ENCODE results near the gene PTPRA. TPM values are rescaled to one million over a fixed set of nuclear protein-coding genes. Genes with fewer than 3 reads are reported as not detected.

PTPRA gene
- total and polyA plus RNA-seq, 2 of the 13 experiments (the other 11 are each of a cell fraction or from before 2014, with no cell fraction given), result 47.2 to 127 TPM

GRCh38 chr20:2946988-2947961, 74.0 kb downstream of the PTPRA start (continued):
- TF ChIP-seq, protein P1, sequence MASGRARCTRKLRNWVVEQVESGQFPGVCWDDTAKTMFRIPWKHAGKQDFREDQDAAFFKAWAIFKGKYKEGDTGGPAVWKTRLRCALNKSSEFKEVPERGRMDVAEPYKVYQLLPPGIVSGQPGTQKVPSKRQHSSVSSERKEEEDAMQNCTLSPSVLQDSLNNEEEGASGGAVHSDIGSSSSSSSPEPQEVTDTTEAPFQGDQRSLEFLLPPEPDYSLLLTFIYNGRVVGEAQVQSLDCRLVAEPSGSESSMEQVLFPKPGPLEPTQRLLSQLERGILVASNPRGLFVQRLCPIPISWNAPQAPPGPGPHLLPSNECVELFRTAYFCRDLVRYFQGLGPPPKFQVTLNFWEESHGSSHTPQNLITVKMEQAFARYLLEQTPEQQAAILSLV (CRISPR knock-in tag; IDR thresholded peaks at IDR 0.05; ENCODE audit: borderline replicate concordance), result no peak
- TF ChIP-seq PHF21A (CRISPR knock-in tag; IDR thresholded peaks at IDR 0.05) (peak; percentile 90), MBD4 (IDR thresholded peaks at IDR 0.05; ENCODE audit: borderline replicate concordance, low read length) (peak; percentile 56; the same call in 1 of the 2 replicates), ADNP (CRISPR knock-in tag; IDR thresholded peaks at IDR 0.05) (no peak), GTF3A (CRISPR knock-in tag; conservative IDR thresholded peaks at IDR 0.05) (no peak), ZNF691 (CRISPR knock-in tag; IDR thresholded peaks at IDR 0.05; ENCODE audit: borderline replicate concordance, low read depth) (peak; percentile 57; the same call in 1 of the 2 replicates), ZNF550 (CRISPR knock-in tag; IDR thresholded peaks at IDR 0.05; ENCODE audit: borderline replicate concordance) (no peak), NFIC (IDR thresholded peaks at IDR 0.05; ENCODE audit: low read length) (peak; percentile 91; the same call in 1 of the 2 replicates), PRDM15 (CRISPR knock-in tag; IDR thresholded peaks at IDR 0.05) (no peak), CHD2 (IDR thresholded peaks at IDR 0.05; ENCODE audit: low read depth, low read length) (peak; percentile 60; the same call in 1 of the 2 replicates), BRCA1 (CRISPR knock-in tag; IDR thresholded peaks at IDR 0.05) (no peak), MXI1 (IDR thresholded peaks at IDR 0.05; ENCODE audit: borderline replicate concordance, low read depth, low read length) (peak; percentile 66; the same call in 1 of the 3 replicates), MYC (CRISPR knock-in tag; IDR thresholded peaks at IDR 0.05; ENCODE audit: borderline replicate concordance) (no peak), HOXA9 (CRISPR knock-in tag; IDR thresholded peaks at IDR 0.05; ENCODE audit: borderline replicate concordance) (no peak), ZNF589 (CRISPR knock-in tag; conservative IDR thresholded peaks at IDR 0.05) (no peak), SP140L (CRISPR knock-in tag; IDR thresholded peaks at IDR 0.05; ENCODE audit: borderline replicate concordance) (peak; percentile 92), ZMYM2 (CRISPR knock-in tag; IDR thresholded peaks at IDR 0.05) (0 out of 2 replicates have a peak, but pooled peaks have one; percentile 33), ELF4 (CRISPR knock-in tag; IDR thresholded peaks at IDR 0.05; ENCODE audit: borderline replicate concordance) (peak; percentile 84; the same call in 1 of the 2 replicates), ZSCAN21 (CRISPR knock-in tag; IDR thresholded peaks at IDR 0.05; ENCODE audit: borderline replicate concordance) (peak; percentile 84)
- TF ChIP-seq, protein P2, sequence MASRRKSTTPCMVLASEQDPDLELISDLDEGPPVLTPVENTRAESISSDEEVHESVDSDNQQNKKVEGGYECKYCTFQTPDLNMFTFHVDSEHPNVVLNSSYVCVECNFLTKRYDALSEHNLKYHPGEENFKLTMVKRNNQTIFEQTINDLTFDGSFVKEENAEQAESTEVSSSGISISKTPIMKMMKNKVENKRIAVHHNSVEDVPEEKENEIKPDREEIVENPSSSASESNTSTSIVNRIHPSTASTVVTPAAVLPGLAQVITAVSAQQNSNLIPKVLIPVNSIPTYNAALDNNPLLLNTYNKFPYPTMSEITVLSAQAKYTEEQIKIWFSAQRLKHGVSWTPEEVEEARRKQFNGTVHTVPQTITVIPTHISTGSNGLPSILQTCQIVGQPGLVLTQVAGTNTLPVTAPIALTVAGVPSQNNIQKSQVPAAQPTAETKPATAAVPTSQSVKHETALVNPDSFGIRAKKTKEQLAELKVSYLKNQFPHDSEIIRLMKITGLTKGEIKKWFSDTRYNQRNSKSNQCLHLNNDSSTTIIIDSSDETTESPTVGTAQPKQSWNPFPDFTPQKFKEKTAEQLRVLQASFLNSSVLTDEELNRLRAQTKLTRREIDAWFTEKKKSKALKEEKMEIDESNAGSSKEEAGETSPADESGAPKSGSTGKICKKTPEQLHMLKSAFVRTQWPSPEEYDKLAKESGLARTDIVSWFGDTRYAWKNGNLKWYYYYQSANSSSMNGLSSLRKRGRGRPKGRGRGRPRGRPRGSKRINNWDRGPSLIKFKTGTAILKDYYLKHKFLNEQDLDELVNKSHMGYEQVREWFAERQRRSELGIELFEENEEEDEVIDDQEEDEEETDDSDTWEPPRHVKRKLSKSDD (CRISPR knock-in tag; IDR thresholded peaks at IDR 0.05; ENCODE audit: low read depth), result peak; percentile 89
